Measurements from ENCODE around the gene PSMD8.

PSMD8 gene

DNA sequence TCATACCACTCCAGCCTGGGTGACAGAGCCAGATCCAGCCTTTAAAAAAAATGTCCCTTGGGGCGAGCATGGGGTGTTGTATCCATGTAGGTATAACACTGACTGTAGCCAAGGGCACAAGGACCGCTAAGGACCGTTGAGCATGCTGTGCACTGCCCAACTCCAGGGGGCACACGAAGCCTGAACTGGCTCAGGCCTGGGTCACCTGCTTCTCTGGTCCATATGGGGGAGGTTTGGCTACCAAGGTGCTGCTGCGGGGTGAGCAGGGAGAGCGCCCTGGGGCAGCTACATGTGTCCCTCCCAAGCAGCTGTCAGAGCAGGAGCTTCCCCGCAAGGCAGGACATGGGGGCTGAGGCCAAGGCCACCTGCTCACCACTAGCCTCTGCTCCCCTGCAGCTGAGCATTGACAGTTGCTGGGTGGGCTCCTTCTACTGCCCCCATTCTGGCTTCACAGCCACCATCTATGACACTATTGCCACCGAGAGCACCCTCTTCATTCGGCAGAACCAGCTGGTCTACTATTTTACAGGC is 22.4 kb upstream of the PSMD8 start:
- Histone ChIP-seq H2AK5ac (ENCODE audit: low read length) (no peak overlapping the region), H2AFZ (ENCODE audit: insufficient read depth, low read length, poor library complexity) (no peak overlapping the region), H3K4me3 (ENCODE audit: low read depth, low read length) (no peak overlapping the region), H2BK5ac (ENCODE audit: low read depth, low read length, poor library complexity) (no peak overlapping the region), H3K18ac (ENCODE audit: low read length) (no peak overlapping the region), H3K4me1 (ENCODE audit: control insufficient read depth in 1 of 2, insufficient read depth in 2 of 2, low read length in 2 of 2) (no peaks in the 10 kb centered on the region), H3K79me2 (ENCODE audit: control insufficient read depth, insufficient read depth, low read length, poor library complexity) (no peaks in the 10 kb centered on the region), H3K79me1 (ENCODE audit: low read length) (no peaks in the 10 kb centered on the region), H3K27ac (ENCODE audit: low read depth, low read length) (no peak overlapping the region), H2BK120ac (ENCODE audit: insufficient read depth, low read length, poor library complexity) (no peak overlapping the region), H2BK12ac (ENCODE audit: low read length) (no peak overlapping the region), H4K91ac (ENCODE audit: low read depth, low read length) (no peak overlapping the region), H3K27me3 (ENCODE audit: insufficient read depth, low read length) (no peaks in the 10 kb centered on the region), H3K4ac (ENCODE audit: low read depth, low read length) (no peak overlapping the region), H3K23ac (ENCODE audit: low read length) (no peak overlapping the region), H3K4me2 (ENCODE audit: low read length) (no peak overlapping the region), H4K8ac (ENCODE audit: low read depth, low read length) (no peak overlapping the region), H4K12ac (ENCODE audit: low read depth, low read length) (no peak overlapping the region), H3K36me3 (ENCODE audit: control insufficient read depth in 1 of 2, insufficient read depth in 2 of 2, low read length in 2 of 2) (no peaks in the 10 kb centered on the region), H3K14ac (ENCODE audit: low read length) (no peak overlapping the region), H3K9me3 (ENCODE audit: insufficient read depth, low read depth, low read length) (peaks cover 2% of the 10 kb centered on the region), H3K9ac (ENCODE audit: low read length) (no peak overlapping the region)
- DNase-seq: no peak
- WGBS (ENCODE audit: extremely low coverage, insufficient coverage, insufficient read length): no CpG with 5 or more reads among the region's 9 CpGs

DNA sequence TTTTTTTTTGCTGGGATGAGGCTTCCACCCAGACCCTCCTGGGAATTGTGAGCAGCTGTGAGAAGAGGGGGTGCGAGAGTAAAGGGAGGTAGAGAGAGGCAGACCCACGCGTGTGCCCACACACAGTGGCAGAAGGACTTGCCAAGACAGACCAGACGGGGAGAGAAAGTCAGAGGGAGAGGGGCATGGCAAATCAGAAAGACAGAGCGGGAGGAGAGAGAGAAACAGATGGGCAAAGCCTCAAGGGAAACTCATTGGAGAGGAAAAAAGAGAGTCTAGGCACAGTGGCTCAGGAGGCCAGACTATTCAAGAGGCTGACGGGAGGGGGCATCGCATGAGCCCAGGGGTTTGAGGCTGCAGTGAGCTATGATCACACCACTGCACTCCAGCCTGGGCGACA is 21.8 kb upstream of the PSMD8 start:
- Histone ChIP-seq H3K9me3 (ENCODE audit: insufficient read depth, low read depth, low read length) (peaks cover 2% of the 10 kb centered on the region), H3K23ac (ENCODE audit: low read length) (no peak overlapping the region), H3K18ac (ENCODE audit: low read length) (no peak overlapping the region), H2AFZ (ENCODE audit: insufficient read depth, low read length, poor library complexity) (no peak overlapping the region), H3K4ac (ENCODE audit: low read depth, low read length) (no peak overlapping the region), H2BK120ac (ENCODE audit: insufficient read depth, low read length, poor library complexity) (no peak overlapping the region), H3K79me2 (ENCODE audit: control insufficient read depth, insufficient read depth, low read length, poor library complexity) (no peaks in the 10 kb centered on the region), H3K27ac (ENCODE audit: low read depth, low read length) (no peak overlapping the region), H4K12ac (ENCODE audit: low read depth, low read length) (no peak overlapping the region), H3K9ac (ENCODE audit: low read length) (no peak overlapping the region), H3K27me3 (ENCODE audit: insufficient read depth, low read length) (no peaks in the 10 kb centered on the region), H3K4me2 (ENCODE audit: low read length) (no peak overlapping the region), H3K4me3 (ENCODE audit: low read depth, low read length) (no peak overlapping the region), H3K79me1 (ENCODE audit: low read length) (no peaks in the 10 kb centered on the region), H2AK5ac (ENCODE audit: low read length) (no peak overlapping the region), H2BK5ac (ENCODE audit: low read depth, low read length, poor library complexity) (no peak overlapping the region), H3K14ac (ENCODE audit: low read length) (no peak overlapping the region), H4K8ac (ENCODE audit: low read depth, low read length) (no peak overlapping the region), H3K4me1 (ENCODE audit: control insufficient read depth in 1 of 2, insufficient read depth in 2 of 2, low read length in 2 of 2) (no peaks in the 10 kb centered on the region), H3K36me3 (ENCODE audit: control insufficient read depth in 1 of 2, insufficient read depth in 2 of 2, low read length in 2 of 2) (no peaks in the 10 kb centered on the region), H2BK12ac (ENCODE audit: low read length) (no peak overlapping the region), H4K91ac (ENCODE audit: low read depth, low read length) (no peak overlapping the region)
- no peak for DNase-seq
- no CpG with 5 or more reads among the region's 8 CpGs for WGBS (ENCODE audit: extremely low coverage, insufficient coverage, insufficient read length)

- Histone ChIP-seq H3K9ac (ENCODE audit: low read length) (no peak overlapping the region), H2AK5ac (ENCODE audit: low read length) (no peak overlapping the region), H4K8ac (ENCODE audit: low read depth, low read length) (no peak overlapping the region), H3K9me3 (ENCODE audit: insufficient read depth, low read depth, low read length) (peaks cover 2% of the 10 kb centered on the region), H3K79me2 (ENCODE audit: control insufficient read depth, insufficient read depth, low read length, poor library complexity) (no peaks in the 10 kb centered on the region), H3K18ac (ENCODE audit: low read length) (no peak overlapping the region), H3K27ac (ENCODE audit: low read depth, low read length) (no peak overlapping the region), H2AFZ (ENCODE audit: insufficient read depth, low read length, poor library complexity) (no peak overlapping the region), H4K91ac (ENCODE audit: low read depth, low read length) (no peak overlapping the region), H2BK12ac (ENCODE audit: low read length) (no peak overlapping the region), H3K36me3 (ENCODE audit: control insufficient read depth in 1 of 2, insufficient read depth in 2 of 2, low read length in 2 of 2) (no peaks in the 10 kb centered on the region), H4K12ac (ENCODE audit: low read depth, low read length) (no peak overlapping the region), H2BK5ac (ENCODE audit: low read depth, low read length, poor library complexity) (no peak overlapping the region), H3K4me1 (ENCODE audit: control insufficient read depth in 1 of 2, insufficient read depth in 2 of 2, low read length in 2 of 2) (no peaks in the 10 kb centered on the region), H3K14ac (ENCODE audit: low read length) (no peak overlapping the region), H3K27me3 (ENCODE audit: insufficient read depth, low read length) (peaks cover 2% of the 10 kb centered on the region), H3K4me2 (ENCODE audit: low read length) (no peak overlapping the region), H3K4ac (ENCODE audit: low read depth, low read length) (no peak overlapping the region), H3K79me1 (ENCODE audit: low read length) (no peaks in the 10 kb centered on the region), H3K4me3 (ENCODE audit: low read depth, low read length) (no peak overlapping the region), H2BK120ac (ENCODE audit: insufficient read depth, low read length, poor library complexity) (no peak overlapping the region), H3K23ac (ENCODE audit: low read length) (no peak overlapping the region)
- DNase-seq: no peak
- no CpG with 5 or more reads among the region's 16 CpGs for WGBS (ENCODE audit: extremely low coverage, insufficient coverage, insufficient read length)
Observed at GRCh38 chr19:38355728-38356725, 18.3 kb upstream of the PSMD8 start.

GRCh38 chr19:38358071-38358470 is 16.3 kb upstream of the PSMD8 start:
- H3K9me3 ChIP-seq (ENCODE audit: insufficient read depth, low read depth, low read length): no peaks in the 10 kb centered on the region
- no peak overlapping the region for H4K12ac ChIP-seq (ENCODE audit: low read depth, low read length)
- no peak overlapping the region for H2AFZ ChIP-seq (ENCODE audit: insufficient read depth, low read length, poor library complexity)
- H3K4ac ChIP-seq (ENCODE audit: low read depth, low read length): no peak overlapping the region
- no peak overlapping the region for H4K91ac ChIP-seq (ENCODE audit: low read depth, low read length)
- H3K18ac ChIP-seq (ENCODE audit: low read length): no peak overlapping the region
- no peak overlapping the region for H4K8ac ChIP-seq (ENCODE audit: low read depth, low read length)
- H3K36me3 ChIP-seq (ENCODE audit: control insufficient read depth in 1 of 2, insufficient read depth in 2 of 2, low read length in 2 of 2): no peaks in the 10 kb centered on the region
- no peak overlapping the region for H3K27ac ChIP-seq (ENCODE audit: low read depth, low read length)
- no peak overlapping the region for H2BK12ac ChIP-seq (ENCODE audit: low read length)
- WGBS (ENCODE audit: extremely low coverage, insufficient coverage, insufficient read length): no CpG with 5 or more reads among the region's 5 CpGs
- H3K9ac ChIP-seq (ENCODE audit: low read length): no peak overlapping the region
- no peak overlapping the region for H2BK5ac ChIP-seq (ENCODE audit: low read depth, low read length, poor library complexity)
- no peak overlapping the region for H3K4me2 ChIP-seq (ENCODE audit: low read length)
- no peak overlapping the region for H2BK120ac ChIP-seq (ENCODE audit: insufficient read depth, low read length, poor library complexity)
- H3K14ac ChIP-seq (ENCODE audit: low read length): no peak overlapping the region
- H3K79me1 ChIP-seq (ENCODE audit: low read length): peaks cover 4% of the 10 kb centered on the region
- H3K23ac ChIP-seq (ENCODE audit: low read length): no peak overlapping the region
- peaks cover 4 to 9% of the 10 kb centered on the region in 2 experiments for H3K4me1 ChIP-seq (ENCODE audit: control insufficient read depth in 1 of 2, insufficient read depth in 2 of 2, low read length in 2 of 2)
- peaks cover 3% of the 10 kb centered on the region for H3K27me3 ChIP-seq (ENCODE audit: insufficient read depth, low read length)
- DNase-seq: no peak
- H2AK5ac ChIP-seq (ENCODE audit: low read length): no peak overlapping the region
- no peak overlapping the region for H3K4me3 ChIP-seq (ENCODE audit: low read depth, low read length)
- H3K79me2 ChIP-seq (ENCODE audit: control insufficient read depth, insufficient read depth, low read length, poor library complexity): no peaks in the 10 kb centered on the region
